Activated CD4-positive, CD25-positive, alpha-beta regulatory T cell treated with anti-CD3 and anti-CD28 coated beads, Interleukin-2, amount 50 U/mL, for 16 hours (primary cell): ENCODE results near the gene PHLDA2.
"Not testable (repeated sequence)": the region's sequence is repeated elsewhere in the genome, so short reads cannot be mapped to it uniquely, and the experiment has no call there.

Source experiments
- DNase-seq: peaks from one replicate; pipeline ENCODE4 v3.0.0-alpha.2; 2020; ENCODE audit warnings: low read depth, low spot score

The PHLDA2 gene

DNA sequence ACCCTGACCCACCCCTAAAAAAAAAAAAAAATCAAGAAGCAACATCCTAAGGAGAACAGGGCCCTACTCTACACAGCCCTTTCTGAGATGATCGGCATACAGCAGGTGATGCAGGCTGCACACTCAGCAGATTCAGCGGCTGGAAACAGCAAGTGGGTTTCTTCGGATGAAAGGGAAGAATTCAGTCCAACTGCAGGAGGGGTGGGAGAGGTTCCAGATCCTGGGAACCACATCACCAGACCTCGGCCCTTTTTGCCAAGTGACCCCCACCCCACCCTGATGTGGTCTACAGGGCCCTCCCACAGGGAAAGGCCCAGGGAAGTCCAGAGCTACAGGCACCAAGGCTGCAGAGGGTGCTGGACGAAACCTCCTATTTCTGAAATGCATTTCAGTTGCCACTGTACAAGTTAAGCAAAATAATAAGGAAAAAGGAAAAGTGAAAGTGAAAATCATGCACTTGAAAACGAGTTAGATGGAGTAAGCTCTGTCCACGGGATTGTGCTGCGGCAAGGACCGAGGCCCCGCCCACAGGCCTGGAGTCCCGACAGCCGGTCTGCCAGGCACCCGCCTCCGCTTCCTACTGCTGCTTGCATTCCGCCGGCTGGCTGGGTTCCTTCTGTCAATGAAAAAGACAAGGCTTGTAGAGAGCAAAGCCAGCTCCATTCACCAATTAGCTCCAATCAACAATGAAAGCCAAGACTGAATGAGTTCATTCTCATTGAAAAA, 16.0 kb upstream of the PHLDA2 start:
- DNase-seq = no peak

DNA sequence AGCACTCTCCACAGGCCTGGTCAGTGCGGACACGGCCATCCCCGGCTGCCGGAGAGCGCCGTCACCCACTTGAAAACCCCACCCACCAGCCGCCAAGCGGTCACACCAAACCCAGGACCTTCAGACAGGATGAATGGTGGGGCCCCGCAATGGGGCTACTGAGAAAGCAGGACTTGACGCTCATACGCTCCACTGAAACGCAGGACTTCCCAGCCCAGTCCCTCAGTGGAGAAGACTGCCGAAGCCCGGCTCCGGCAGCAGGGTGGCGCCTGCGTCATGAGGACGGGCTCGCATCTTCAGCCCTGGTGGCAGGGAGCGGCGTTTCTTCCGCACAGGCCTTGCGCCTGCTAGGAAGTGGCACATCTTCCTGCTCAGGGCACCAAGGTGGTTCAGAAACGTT, 15.3 kb upstream of the PHLDA2 start:
- DNase-seq = no peak

DNA sequence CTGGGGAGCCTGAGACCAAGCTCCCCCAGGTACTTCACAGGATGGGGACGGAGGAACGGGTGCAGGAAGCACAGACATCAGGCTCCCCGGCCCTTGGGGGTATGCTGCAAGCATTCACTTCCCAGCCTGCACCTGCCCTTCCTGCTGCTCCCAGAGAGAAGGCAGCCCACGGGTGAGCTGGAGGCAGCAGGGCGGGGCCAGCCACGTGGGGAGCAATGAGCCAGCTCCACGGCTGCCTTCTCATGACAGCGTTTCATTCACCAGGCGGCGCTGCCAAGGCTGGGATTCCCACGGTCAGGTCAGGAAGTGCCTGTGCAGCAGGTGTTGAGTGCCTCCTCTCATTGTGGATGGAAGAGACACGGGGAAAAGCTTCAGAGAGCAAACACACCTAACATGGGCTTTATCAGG, 14.5 kb upstream of the PHLDA2 start:
- DNase-seq = no peak

DNA sequence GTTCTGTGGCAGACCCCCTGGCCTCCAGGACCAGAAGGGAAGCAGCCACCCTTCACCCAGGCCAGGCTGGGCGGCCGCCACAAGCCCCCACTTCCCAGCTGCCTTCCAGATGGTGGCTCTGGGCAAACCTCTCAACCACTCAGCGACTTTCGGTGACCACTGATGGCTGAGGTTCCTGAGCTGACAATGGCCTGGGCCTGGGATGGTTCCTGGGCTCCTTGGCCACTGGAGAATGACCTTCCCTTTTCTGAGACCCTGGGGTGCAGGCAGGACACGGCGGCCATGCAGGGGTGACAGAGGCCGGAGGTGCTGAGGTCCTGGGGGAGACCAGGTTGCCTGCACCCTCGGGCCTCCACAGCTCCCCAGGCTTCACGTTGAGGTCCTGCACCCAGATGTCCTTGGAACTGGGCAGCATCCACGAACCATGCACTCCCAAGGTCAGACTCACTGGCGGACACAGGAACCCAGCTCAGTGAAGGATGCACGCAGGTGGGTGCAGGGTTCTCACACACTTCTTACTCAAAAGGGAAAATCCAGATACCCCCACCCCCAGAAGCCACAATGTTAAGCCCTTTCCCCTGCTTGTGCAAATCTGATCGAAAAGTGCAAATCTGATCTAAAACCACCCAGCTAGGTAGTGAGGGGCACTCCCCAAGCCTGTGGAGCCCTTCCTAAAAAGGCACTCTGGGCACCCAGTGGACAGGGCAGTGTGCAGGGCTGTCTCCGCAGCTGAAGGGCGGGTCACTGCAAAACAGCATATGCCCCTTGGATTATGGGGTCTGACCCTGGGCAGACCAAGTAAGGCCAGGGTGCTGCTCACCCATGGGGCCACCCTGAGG, 13.9 kb upstream of the PHLDA2 start:
- no peak for DNase-seq

DNA sequence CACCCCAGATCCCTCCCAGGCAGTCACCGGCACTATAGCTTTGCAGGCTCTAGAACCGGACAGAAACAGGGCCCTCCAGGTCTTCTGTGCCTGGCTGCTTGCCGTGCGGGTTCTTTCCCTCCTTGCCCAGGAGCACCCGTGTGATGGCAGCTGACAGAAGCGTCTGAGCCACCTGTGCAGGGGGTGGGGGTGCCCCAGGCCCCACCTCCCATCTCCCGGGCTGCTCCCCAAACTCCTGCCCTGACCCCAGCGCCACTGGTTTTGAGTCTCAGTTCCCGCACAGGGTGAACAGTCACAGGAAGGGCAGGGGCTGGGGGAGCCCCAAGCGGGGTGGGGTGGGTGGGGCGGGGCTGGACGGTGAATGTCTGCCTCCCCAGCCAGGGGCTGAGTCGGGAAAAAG, 13.2 kb upstream of the PHLDA2 start:
- no peak for DNase-seq

DNA sequence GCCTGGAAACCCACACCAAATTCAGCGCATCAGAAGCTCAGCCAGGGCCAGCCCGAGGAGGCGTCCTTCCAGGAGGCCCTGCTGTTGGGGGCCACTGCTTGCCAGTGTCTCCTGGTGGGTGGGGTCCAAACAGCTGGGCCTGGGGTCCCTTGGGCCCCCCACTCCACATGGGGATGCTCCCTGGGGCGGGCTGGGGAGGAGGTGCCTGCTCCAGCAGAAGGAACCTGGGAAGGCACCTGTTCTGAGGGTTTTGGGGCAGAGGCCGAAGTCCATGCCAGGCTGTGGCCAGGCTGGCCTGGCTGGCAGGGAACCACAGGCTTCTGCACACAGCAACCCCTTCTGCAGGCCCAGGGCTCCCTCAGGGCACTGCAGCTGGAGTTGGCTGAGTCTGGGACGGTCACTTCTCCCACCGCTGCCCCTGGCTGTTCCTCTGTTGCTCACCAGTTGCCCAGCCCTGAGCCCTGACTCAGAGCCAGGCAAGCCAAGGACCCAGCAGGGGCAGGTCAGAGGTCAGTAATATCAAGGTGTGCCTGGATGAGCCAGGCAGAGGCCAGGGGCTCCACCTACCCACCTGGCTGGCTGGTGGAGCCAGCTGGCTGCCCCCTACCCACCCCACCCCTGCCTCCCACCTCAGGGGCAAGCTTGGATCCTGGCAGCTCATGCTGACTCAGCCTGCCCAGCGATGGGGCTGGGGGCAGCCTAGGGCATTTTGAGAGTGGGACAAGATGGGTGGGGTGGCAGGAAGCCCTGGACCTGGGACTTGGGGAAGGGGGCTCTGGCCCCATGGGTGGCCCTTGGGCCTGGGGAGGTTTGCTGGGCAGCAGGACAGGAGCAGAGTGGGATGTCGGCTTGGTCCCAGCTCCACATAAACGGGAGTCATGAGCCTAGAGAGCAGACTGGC, 12.0 kb upstream of the PHLDA2 start:
- no peak for DNase-seq

DNA sequence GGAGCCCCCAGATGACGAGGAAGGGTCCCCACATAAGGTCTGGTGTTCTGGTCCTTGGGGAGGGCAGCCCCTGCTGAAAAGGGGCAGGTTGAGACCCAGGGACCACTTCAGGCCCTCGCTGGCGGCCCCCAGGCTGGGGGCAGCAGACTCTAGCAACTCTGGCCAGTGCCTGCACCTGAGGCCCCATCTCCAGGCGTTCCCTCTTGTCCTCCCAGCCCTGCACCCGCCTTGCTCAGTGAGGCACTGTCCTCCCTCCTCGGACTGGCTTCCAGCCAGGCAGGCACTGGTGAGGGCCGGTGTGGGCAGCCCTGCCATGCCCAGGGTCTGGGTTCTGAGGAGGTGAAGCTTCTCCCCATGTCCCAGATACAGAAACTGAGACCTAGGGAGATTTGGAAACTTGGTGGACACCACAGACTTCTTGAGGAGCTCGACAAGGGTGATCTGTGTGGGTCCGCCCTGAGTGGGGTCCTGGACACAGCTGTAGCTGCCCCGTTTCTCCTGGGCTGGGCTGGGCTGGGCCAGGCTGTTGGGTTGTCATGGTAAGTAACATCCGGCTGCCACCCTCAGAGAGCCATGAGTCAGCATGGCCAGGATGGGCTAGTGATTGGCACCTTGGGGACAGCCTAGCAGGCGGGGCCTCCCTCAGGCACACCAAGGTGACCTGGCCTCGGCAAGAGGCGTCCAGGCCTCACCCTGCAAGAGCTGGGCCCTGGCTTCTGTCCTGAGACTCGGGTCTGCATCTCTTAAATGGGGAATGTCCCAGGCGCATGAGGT, 11.1 kb upstream of the PHLDA2 start:
- DNase-seq = no peak

DNA sequence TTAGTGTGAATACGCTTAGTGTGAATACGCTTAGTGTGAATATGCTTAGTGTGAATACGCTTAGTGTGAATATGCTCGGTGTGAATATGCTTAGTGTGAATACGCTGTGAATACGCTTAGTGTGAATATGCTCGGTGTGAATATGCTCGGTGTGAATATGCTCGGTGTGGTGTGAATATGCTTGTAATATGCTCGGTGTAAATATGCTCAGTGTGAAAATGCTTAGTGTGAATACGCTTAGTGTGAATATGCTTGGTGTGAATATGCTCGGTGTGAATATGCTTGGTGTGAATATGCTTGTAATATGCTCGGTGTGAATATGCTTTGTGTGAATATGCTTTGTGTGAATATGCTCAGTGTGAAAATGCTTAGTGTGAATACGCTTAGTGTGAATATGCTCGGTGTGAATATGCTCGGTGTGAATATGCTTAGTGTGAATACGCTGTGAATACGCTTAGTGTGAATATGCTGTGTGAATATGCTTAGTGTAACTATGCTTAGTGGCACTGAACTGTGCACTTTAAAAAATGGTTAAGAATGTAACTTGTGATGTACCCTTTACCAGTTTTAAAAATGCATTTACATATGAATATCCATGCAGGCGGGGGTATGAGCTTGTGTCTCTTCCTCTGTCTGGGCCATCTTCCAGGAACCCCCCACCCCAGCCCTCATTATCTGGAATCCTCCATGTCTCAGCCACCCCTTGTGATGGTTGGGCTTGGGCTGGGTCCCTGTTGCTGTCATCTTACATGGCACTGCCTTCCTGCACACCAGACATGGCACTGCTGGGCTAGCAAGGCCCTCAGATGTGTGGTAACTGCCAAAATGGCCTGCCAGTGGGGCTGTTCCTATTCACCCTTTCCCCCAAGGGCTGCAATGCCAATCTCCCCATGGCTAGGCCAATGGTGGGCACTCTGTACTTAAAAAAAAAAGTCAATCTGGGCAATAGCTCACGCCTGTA, 9.5 kb upstream of the PHLDA2 start:
- not testable (repeated sequence) for DNase-seq

DNA sequence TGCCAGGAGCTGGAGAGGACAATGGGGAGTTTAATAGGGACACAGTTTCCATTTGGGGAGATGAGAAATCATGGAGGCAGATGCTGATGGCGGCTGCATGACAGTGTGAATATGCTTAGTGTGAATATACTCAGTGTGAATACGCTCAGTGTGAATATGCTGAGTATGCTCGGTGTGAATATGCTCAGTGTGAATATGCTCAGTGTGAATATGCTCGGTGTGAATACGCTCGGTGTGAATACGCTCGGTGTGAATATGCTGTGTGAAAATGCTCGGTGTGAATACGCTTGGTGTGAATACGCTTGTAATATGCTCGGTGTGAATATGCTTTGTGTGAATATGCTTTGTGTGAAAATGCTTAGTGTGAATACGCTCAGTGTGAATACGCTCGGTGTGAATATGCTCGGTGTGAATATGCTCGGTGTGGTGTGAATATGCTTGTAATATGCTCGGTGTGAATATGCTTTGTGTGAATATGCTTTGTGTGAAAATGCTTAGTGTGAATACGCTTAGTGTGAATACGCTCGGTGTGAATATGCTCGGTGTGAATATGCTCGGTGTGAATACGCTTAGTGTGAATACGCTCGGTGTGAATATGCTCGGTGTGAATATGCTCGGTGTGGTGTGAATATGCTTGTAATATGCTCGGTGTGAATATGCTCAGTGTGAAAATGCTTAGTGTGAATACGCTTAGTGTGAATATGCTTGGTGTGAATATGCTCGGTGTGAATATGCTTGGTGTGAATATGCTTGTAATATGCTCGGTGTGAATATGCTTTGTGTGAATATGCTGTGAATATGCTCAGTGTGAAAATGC, 8.6 kb upstream of the PHLDA2 start:
- DNase-seq = not testable (repeated sequence)

DNA sequence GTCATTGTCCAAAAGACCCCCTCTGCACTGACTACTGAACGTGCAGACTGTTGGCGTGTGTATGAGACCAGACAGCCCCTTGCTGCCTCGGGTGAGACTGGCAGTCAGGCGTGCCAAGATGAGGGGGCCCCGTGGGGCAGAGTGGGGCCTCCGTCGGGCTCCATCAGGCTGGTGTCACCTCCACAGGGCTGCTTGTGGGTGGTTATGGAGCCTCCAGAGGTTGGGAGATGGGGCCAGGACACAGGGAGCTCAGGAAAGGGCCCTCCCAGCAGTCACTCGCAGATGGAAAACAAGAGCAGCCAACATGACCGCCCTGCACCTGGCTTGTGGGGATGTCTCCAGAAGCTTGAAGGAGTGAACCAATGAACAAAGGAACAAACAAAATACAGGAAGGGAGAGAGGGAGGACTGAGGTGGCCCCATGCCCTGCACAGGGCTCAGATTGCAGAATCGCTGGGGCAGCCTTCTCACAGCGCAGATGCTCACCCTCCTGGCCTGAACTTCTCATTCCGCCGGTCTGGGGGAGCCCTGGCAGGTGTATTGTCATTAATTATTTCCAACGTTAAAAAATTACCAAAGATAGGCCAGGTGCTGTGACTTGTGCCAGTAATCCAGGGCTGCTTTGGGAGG, 5.5 kb upstream of the PHLDA2 start:
- no peak for DNase-seq

DNA sequence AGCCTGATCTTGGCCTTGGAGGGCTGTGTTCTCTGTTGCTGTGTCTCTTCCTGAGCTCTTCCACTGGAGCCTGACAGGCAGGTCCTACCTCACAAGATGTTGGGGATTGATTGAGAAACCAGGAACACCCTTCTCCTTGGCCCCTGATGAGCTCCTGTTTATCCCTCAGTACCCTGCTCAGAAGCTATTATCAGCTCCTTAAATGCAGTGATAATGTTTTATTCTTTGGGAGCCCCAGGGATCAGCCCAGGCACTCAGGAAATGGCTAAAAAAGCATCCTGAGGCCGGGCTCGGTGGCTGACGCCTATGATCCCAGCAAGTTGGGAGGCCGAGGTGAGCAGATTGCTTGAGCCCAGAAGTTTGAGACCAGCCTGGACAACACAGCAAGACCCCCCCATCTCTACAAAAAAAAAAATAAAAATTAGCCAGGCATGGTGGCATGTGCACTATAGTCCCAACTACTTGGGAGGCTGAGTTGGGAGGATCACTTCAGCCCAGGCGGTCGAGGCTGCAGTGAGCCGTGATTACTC, 4.9 kb upstream of the PHLDA2 start:
- DNase-seq = no peak

DNA sequence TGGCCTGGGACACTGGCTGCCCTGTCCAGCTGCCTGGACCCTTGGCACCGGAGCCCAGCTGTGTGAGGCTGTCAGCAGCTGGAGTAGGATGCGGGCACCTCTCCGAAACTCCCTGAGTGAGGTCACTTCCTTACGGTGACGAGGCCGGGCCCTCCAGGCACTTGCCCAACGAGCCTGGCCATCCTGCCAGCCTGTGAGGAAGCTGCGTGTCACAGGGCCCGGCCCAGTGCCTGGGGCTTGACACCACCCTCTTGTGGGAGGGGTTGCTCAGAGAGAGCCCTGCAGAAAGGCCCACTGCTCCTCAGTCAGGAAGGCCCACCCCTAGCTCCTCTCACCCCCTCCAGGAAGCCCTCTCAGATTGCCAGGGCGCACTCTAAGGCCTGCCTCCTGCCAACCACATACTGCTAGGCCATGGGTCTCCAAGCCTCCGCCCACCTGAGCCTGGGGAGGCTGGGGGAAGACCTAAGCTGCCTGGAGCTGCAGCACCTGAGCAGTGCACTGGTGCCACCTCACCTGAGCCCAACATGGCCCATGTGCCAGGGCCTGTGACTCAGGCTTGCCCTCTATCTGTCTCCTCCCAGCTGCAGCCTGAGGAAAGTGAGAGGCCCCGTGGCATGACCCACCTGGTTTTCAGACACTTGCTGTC, 4.3 kb upstream of the PHLDA2 start:
- no peak for DNase-seq

DNA sequence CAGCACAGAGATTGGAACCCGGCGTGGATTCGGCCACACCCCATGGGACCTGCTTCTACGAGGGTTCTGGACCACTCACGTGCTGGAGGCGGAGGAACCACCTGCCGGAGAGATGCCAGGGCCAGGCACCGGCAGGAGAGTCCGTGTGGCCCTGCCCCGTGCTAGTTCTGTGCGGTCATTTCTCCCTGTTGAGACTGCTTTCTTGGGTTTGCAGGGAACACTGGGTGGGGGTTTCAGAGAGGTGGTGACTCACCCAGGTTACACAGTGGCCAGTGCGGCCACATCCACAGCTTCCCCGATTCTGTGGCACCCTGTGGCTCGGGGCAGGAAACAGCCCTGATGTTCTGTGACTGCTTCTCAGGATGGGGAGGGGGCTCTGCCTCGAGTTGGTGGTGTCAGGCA, 3.6 kb upstream of the PHLDA2 start:
- no peak for DNase-seq

DNA sequence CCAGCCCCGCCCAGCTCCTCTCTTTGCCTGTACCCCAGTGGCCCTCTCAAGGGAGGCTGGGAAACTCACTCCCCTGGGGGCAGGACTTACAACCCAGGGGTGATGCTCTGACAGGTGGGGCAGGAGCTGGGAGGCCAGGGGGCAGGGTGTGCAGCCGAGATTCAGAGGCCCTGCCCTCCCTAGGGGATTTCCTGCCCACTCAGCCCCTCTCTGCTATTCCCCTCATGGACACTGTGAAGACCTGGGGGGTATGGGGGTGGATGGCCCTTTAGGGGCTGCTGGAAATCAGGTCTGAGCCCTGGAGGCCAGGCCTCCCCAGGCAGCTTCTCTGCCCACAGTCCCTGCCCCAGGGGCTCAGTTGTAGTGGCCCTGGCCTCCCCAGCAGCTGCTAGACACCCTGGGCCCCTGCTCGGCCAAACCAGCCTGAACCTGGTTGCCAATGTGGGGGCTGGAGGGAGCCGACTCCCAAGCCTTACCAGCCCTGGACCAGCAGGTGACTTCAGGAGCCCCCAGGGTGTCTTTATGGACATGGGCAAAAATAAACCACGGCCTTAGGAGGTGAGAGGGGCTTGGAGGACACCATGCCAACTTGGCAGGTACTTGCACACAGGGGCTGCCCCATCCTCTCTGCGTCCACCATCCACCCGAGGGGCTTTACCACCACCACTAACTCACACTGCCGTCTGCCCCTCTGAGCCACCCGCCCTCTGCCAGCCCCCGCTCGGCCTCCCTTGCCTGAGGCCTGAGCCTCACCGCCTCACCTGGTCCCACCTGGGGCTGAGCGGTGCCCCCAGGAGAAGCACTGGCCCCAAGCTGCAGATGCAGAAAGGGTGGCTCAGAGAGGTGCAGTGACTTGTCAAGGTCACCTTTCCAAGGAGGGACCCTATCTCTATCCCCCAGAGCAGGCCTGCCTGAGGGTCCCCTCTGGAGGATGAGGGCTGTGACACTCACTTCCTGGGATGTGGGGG, 2.8 kb upstream of the PHLDA2 start:
- DNase-seq = no peak

DNA sequence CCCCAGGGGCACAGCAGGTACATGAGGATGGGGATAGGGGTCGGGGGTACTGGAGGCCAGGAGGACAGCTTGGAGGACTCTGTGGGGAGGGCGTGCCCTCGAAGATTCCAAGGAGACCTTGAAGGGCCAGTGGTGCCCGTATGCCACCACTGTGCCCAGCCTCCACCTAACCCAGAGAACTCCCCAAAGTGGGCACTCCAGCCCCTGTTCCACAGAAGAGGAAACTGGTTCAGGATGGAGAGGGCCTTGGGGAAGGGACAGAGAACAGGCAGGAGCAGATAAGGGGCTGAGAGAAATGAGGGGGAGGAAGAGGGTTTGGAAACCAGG, 2.2 kb upstream of the PHLDA2 start:
- no peak for DNase-seq

DNA sequence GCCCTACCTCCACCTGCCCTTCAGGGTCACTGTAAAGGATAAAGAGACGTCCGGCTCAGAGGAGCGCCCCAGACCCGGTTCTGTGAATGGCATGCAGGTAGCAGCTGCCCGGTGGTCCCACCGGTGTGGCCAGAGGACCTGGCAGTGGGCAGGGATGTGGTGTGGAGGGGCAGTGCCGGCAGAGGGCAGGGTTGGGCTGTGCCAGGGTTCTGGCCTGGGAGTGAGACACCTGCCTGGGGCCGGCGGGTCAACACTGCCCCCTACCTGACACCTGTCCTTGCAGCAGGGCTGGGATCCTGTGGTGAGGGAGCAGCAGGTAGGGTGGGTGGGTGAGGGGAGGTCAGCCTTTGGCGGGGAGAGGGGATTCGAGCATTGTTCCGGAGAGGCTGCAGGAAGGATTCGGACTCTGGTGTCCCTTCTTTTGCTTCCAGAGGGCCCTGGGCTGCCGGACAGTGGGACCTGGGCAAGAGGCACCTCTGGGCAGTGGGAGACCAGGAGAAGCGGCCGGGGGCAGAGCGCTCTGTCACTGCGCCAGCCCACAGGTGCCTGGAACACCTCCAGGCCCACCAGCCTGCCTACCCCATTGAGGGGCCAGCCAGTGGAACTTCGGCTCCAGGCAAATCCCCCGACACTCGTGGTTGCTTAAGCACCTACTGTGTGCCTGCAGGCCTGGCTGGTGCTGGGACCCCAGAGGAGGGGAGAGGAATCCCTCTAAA, 1.6 kb upstream of the PHLDA2 start:
- DNase-seq = no peak
